Lung microvascular endothelial cell (primary cell): ENCODE results near the gene CAPNS2. TPM values are rescaled to one million over a fixed set of nuclear protein-coding genes. Genes with fewer than 3 reads are reported as not detected.
"Not testable (repeated sequence)": the region's sequence is repeated elsewhere in the genome, so short reads cannot be mapped to it uniquely, and the experiment has no call there.

Experiments used
- DNase-seq, 2 donors: peaks; one replicate each; pipeline versions ENCODE4 v3.0.0 to v3.0.0-alpha.2; 2010; ENCODE audit warnings: low read depth in 2 of 2
- total RNA-seq: library from RNA; depleted of rRNA; stranded (reverse); fragments of >200 nt; gene quantifications from 2 replicates; pipeline ENCODE4 v1.2.1, GENCODE V29; 2014

The CAPNS2 gene
- total RNA-seq, 1 donor from 2014 or later = 0.20 TPM

DNA sequence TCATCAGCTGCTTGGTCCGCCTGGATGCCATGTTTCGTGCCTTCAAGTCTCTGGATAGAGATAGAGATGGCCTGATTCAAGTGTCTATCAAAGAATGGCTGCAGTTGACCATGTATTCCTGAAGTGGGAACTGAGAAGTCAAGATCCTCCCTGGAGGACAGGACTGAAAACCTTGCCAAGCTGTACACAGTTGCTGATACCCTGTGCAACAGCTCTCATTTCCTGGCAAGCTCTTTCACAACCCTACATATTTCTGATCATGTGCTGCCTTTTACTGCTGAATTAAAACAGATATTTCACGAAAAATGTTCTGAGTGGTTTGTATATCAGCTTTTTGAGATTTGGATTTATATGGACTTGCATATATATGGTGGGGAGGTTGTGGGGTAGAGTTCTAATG lies 898 bp downstream of the CAPNS2 start:
- peak; percentile 37 to 48 for DNase-seq

DNA sequence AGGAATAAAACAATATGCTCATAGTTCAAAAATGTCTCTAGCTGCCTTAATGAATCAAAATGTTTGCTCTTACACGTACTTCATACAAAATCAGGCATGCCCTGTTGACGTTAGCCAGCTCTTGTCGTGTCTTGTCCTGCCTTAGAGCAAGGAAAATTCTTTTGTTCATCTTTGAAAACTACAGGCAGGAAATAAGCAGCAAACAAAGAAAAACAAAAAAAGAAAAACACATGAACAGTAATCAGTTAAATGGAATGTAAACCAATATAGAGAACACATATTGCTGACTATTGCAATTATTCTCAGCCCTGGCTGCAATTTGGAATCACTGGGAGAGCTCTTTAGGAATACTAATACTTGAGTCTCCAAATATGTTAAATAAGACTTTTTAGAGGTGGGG lies 1.7 kb downstream of the CAPNS2 start:
- DNase-seq = no peak

DNA sequence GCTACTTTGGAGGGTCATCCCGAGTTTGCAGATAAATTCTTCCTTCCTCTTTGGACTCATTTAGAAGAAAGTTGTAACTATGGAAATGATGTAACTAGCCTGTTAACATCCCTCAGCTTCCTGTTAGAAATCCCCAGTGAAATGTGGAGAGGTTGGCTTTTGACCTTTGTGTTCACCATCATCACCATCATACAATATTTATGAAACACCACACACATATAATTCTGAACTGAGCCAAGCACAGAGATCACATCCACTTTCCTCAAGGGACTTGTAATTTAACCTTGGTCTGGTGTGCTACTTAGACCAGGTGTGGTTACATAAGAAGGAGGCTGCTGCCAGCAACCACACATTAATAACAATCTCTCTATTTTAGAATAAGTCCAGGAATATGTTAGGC lies 2.5 kb downstream of the CAPNS2 start:
- DNase-seq = peak; percentile 9 to 75

DNA sequence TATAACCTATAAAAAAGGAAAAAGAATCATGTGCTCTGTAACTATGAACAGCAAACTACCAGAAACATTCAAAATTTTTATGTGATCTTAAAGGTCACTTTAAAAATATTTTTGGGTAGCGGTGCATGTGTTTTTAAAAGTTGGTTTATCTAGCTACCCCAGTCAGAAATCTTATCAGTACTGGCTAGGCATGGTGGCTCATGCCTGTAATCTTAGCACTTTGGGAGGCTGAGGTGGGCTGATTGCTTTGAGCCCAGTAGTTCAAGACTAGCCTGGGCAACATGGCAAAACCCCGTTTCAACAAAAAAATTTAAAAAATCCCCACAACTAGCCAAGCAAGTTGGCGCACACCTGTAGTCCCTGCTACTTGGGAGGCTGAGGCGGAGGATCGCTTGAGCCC lies 3.7 kb downstream of the CAPNS2 start:
- DNase-seq = no peak

DNA sequence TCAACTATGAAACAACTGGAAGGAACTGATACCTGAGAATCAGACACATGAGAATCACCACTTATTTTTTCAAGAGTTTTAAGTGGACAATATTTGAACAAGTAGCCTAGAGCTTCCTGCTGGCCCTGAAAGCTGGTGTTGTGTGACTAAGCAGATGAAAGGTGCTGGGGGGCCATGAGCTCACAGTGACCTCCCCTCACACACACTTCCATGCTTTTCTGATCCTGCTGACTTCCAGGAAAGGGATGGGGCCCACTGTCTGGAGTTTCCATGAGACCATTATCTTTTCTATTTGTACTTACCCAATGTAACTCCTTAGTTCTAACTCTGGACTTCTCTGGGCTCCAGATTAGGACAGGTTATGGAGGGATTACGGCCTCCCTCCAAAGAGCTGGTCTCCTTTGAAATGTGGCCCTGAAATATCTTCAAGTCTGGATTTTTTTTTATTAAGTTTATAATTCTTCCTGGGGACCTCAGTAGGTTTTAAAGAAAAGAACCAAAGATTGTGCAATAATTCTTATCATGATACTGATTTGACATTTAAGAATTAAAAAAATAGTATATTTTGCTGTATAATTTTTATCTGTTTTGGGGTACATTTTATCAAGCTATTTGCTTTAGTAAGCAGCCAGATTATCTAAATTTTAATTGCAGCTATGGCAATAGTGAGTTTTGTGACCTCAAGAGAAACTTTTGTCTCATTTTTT lies 4.9 kb downstream of the CAPNS2 start:
- peak in 1 of 2 donors; percentile 15 for DNase-seq

DNA sequence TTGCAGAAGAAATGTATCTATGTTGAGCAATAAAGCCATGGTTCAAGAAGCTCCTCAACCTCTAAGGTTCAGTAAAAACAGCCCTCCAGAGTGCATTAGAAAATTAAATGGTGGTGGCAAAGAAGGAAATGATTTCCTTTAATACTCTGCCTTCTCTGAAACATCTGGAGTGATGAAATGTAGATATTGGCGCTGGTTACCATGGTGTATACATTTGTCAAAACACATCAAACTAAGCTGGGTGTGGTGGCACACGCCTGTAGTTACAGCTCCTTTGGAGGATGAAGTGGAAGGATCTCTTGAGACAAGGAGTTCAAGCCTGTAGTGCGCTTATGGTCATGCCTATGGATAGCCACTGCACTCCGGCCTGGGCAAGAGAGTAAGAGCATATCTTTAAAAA lies 6.0 kb downstream of the CAPNS2 start:
- DNase-seq = no peak

DNA sequence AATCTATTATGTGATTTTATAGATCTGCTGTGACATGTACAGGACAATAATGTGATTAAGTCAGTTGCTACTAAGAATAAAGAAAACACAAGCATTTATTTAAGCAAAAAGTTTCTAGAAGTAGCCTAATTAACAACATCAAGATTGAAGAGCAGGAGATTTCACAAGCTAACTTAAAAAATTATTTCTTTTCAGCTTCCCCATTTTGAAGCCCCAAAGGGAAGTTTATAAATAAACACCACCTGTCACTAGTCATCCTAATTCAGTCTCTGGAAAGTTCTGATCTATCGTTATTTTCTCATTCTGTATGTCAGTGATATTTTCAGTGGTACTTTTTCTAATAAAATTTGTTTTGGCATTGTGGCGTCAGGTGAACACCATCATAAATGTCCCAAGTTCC lies 8.3 kb downstream of the CAPNS2 start:
- DNase-seq = no peak

DNA sequence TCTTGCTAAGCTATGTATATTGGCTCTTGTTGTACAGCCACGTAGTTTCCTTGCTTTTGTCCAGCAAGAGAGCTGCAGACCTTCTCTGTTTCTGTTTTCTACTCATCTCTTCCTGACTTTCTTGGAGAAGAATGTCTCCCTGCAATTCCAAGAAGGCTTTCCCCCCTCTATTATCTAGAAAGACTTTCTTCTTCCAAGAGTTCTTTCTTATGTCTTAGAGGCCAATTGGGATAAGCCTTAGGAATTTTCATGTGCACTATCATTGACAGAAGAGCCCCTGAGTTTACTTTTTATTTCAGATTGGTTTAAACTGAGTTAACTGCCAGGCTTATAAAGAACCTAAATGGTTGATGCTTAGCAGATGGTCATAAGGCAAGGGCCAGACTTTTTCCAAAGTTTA lies 9.0 kb downstream of the CAPNS2 start:
- DNase-seq = no peak

DNA sequence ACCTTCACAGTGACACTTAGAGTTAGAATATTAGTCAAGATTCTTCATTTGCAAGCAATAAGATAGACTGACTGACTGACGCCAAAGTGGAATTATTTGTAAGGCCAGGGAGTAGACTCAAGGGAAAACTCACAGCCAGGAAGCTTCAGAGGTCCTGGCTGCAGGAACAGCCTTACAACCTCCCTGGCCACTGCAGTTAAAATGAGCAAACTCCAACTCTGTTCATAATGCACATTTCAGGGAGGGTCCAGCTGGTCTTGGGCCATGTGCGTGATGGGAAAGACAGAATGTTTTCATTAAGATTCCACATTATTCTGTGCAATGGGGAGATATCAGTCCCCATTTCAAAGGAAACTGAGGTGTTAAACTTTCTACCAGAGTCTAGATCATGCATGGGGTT lies 9.9 kb downstream of the CAPNS2 start:
- no peak for DNase-seq

DNA sequence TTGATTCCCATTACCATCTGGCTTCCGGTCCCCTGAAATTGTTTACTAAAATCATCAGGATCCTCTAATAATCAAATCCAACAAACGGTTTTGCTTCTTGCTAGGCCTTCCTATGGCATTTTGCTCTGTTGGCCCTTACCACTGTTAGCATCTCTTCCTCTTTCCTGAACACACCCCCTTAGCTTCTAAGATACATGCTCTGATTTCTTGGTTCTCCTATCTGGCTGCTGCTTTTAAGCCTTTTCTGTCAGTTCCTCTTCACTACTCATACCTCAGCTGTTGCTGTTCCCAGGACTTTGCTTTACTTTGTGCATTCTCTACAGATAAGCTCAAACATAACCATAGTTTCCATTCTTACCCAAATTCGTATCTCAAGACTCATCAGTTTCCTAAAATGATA lies 11.4 kb downstream of the CAPNS2 start:
- no peak for DNase-seq

DNA sequence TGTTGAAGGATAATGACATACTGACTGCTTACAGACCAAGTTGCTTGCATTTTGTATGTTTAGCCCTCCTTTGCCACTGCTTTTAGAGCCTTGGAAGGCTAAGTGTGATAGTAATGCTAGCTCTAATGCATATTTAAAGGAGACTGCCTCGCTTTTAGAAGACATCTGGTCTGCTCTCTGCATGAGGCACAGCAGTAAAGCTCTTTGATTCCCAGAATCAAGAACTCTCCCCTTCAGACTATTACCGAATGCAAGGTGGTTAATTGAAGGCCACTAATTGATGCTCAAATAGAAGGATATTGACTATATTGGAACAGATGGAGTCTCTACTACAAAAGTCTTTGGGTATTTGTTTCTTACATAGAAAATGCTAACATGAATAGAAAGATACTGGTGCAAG lies 19.1 kb downstream of the CAPNS2 start:
- DNase-seq = no peak

DNA sequence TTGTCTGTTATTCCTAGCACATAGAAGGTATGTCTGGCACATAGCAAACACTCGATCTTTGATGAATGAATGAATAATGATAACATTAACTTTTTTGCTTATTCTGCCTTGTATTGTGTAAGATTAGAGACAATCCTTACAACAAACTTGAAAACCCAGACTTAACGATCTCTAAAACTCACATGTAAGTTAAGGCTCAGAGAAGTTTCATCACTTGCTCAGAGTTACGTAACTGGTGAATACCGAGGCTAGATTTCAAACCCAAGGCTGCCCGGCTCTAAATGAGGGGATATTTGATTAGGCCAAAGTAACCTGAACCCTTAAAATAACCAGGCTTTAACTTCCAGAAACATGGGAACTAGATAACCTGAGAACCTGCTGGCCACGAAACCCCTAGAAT lies 22.3 kb downstream of the CAPNS2 start:
- no peak for DNase-seq

DNA sequence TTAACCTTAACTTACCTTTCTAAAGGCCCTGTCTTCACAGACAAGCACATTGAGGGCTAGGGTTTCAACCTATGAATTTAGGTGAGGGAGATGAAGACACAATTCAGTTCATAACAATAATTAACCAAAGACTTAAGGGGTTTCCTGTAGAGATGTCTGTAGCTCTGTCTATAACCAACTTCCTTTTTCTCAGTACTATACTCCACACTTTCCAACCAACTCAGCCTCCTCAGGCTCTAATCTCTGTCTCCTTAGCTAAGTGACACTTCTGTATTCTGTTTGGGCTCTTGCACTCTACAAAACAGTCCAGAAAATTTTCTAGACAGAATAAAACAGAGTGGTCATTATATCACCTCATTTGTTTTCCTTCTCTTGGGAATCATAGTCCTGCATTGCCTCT lies 25.8 kb downstream of the CAPNS2 start:
- no peak for DNase-seq

DNA sequence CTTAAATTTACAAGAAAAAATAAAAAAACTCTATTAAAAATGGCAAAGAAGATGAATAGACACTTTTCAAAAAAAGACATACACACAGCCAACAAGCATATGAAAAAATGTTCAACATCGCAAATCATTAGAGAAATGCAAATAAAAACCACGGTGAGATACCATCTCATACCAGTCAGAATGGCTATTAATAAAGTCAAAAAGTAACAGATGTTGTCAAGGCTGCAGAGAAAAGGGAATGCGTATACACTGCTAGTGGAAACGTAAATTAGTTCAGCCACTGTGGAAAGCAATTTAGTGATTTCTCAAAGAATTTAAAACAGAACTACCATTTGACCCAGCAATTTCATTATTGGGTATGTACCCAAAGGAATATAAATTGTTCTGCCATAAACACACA lies 31.4 kb downstream of the CAPNS2 start:
- no peak for DNase-seq

DNA sequence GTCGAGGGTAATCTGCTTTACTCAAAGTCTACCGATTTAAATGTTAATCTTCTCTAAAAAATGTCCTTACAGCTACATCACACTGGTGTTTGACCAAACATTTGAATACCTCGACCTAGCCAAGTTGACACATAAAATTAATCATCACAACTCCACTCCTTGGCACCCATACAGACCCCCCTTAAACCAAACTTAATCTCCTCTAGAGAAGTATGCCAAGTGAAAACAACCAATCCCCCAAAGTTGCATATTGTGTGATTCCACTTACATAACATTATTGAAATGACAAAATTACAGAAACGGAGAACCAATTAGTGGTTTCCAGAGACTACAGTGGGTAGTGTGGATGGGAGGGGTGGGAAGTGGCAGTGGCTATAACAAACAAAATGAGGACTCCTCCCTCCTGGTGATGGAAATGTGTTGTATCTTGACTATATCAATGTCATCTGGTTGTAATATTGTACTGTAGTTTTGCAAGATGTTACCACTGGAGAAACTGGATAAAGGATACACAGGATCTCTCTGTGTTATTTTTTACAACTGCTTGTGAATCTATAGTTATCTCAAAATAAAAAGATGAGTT lies 39.4 kb downstream of the CAPNS2 start:
- DNase-seq = no peak

DNA sequence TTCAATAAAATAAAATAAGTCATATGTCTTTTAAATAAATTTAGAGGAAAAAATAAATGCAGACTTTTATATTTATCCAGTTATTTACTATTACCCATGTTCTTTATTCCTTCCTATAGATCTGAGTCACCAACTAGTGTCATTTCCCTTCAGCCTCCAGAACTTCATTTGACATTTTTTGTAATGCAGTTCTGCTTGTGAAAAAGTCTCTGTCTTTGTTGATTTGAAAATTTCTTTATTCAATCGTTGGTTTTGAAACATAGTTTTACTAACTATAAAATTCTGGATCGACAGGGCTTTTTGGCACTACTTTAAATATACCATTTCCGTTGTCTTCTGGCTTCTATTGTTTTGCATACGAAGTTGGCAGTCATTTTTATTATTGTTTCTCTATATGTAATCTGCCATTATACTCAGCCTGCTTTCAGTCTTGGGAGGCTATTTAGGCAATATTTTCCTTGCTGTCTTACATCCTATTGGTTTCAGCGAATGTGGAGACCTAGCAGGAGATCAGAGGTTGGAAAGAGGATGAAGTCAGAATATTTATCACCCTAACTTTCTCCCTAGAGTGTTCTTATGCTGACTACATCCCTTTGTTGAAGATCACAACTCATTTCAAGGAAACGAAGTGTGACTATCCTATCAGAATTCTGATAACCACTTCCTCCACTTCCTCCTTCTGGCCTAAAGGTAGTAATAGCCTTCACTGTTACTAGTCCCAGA lies 47.3 kb downstream of the CAPNS2 start:
- DNase-seq = peak; percentile 43 to 45

DNA sequence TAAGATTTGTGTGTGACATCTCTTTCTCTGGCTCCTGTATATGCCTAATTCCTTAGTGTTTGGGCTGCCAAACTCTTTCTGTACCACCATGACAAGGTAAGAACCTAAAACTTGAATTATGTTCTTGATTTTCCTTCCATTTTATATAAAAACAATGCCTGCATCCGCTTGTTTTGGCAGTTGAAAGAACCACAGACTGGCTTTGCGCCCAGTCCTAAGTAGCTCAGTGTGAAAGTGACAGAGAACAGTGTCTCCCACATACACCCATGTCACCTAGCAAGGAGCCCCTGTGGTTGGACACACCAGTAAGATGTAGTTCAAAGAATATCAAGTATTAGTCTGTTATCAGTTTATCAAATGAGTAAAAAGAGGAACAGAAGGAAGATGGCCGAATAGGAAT lies 48.6 kb downstream of the CAPNS2 start:
- peak; percentile 14 to 55 for DNase-seq

DNA sequence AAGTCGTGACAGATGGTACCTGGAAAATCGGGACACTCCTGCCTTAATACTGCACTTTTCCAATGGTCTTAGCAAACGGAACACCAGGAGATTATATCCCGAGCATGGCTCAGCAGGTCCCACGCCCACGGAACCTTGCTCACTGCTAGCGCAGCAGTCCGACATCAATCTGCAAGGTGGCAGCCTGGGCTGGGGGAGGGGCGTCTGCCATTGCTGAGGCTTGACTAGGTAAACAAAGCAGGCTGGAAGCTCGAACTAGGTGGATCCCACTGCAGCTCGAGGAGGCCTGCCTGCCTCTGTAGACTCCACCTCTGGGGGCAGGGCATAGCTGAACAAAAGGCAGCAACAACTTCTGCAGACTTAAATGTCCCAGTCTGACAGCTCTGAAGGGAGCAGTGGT lies 49.2 kb downstream of the CAPNS2 start:
- not testable (repeated sequence) for DNase-seq

Other genes with a start within 250 kb of the CAPNS2 start
- not detected in 2 replicates for gene IRX6, start 242.5 kb upstream of the CAPNS2 start, total RNA-seq
- gene MMP2, start 87.5 kb upstream of the CAPNS2 start, total RNA-seq = 14.1 and 24.4 TPM in 2 replicates
- gene LPCAT2, start 57.6 kb upstream of the CAPNS2 start, total RNA-seq = 2.8 and 8.7 TPM in 2 replicates
- not detected in 2 replicates for gene SLC6A2, start 89.3 kb downstream of the CAPNS2 start, total RNA-seq